ENCODE results near the gene FNBP1.
"Not testable (repeated sequence)": the region's sequence is repeated elsewhere in the genome, so short reads cannot be mapped to it uniquely, and the experiment has no call there.

FNBP1 gene

DNA sequence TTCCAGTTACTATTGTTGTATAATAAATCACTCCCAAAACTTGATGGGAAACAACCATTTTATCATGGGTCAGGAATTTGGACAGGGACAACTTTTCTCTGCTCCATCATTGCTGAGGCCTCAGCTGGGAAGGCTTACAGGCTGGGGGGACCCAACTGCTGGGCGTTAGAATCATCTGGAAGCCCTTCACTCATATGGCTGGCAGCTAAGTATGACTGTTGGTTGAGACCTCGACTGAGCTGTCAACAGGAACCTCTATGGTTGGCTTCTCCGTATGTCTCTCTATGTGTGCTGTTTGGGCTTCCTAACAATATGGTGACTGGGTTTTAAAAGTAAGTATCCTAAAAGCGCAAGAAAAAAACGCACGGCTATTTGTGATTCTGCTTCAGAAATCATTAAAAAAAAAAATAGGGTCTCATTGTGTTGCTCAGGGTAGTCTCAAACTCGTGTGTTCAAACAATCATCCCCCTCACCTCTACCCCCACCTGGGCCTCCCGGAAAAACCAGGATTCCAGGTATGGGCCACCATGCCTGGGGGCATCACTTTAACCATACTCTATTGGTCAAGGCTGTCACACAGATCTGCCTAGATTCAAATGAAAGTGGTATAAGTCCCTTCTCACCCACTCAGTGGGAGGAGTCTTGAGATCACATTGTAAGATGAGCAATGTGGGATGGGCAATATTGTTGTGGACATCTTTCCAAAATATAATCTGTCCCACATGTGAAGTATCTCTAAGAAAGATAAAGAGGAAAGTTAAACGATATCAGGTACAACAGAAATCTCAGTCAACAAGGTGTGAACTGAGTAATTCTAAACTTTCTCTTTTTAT lies 15.2 kb downstream of the FNBP1 start:
- TF ChIP-seq, protein P1, sequence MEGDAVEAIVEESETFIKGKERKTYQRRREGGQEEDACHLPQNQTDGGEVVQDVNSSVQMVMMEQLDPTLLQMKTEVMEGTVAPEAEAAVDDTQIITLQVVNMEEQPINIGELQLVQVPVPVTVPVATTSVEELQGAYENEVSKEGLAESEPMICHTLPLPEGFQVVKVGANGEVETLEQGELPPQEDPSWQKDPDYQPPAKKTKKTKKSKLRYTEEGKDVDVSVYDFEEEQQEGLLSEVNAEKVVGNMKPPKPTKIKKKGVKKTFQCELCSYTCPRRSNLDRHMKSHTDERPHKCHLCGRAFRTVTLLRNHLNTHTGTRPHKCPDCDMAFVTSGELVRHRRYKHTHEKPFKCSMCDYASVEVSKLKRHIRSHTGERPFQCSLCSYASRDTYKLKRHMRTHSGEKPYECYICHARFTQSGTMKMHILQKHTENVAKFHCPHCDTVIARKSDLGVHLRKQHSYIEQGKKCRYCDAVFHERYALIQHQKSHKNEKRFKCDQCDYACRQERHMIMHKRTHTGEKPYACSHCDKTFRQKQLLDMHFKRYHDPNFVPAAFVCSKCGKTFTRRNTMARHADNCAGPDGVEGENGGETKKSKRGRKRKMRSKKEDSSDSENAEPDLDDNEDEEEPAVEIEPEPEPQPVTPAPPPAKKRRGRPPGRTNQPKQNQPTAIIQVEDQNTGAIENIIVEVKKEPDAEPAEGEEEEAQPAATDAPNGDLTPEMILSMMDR (conservative IDR thresholded peaks at IDR 0.05; ENCODE audit: low read depth, low read length): no peak
- no peak overlapping the region for H3K4me3 ChIP-seq (ENCODE audit: low read length)
- DNase-seq (ENCODE audit: low read depth): no peak

DNA sequence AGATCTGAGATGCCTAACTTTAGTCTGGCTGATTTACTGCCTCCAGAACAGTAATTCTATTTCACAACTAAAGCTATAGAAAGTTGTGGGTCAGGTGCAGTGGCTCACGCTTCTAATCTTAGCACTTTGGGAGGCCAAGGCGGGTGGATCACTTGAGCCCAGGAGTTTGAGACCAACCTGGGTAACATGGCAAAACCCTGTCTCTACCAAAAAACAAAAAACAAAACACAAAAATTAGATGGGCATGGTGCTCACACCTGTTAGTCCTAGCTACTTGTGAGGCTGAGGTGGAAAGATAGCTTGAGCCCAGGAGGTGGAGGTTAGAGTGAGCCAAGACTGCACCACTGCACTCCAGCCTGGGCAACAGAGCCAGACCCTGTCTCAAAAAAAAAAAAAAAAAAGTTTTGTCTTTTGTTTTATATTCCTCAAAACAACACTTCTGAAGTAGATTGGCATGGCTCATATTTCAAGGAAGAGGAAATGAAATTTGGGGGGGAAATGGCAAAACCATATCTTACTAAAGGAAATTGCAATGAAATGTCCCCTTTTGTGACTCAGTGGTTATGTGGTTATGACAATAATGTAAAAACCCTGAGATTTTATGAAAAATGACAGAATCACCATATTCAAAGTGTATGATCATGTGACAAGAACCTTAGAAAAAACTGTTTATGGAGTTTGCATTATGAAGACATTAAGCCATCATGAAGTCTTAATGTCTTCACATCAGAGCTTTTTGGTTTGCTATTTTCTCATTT lies 16.2 kb downstream of the FNBP1 start:
- DNase-seq (ENCODE audit: low read depth): no peak
- no peak overlapping the region for H3K4me3 ChIP-seq (ENCODE audit: low read length)
- TF ChIP-seq, protein P1 (conservative IDR thresholded peaks at IDR 0.05; ENCODE audit: low read depth, low read length): no peak

DNA sequence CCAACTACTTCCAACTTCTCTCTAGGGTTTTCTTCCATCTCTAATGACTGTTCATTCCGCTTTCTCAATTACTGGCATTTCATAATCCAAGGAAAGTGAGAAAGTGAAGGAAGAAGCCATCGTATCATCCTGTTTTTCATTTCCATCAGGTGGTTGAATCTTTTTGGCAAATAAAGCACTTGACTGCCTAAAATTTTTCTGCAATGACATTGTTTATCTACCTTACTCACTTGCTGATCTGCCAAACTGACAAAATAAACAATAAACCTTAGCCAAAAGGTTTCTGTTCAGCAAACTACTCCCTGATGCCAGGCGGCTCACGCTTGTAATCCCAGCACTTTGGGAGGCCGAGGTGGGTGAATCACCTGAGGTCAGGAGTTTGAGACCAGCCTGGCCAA lies 18.4 kb downstream of the FNBP1 start:
- no peak for DNase-seq (ENCODE audit: low read depth)
- TF ChIP-seq, protein P1 (conservative IDR thresholded peaks at IDR 0.05; ENCODE audit: low read depth, low read length): no peak
- H3K4me3 ChIP-seq (ENCODE audit: low read length): no peak overlapping the region

DNA sequence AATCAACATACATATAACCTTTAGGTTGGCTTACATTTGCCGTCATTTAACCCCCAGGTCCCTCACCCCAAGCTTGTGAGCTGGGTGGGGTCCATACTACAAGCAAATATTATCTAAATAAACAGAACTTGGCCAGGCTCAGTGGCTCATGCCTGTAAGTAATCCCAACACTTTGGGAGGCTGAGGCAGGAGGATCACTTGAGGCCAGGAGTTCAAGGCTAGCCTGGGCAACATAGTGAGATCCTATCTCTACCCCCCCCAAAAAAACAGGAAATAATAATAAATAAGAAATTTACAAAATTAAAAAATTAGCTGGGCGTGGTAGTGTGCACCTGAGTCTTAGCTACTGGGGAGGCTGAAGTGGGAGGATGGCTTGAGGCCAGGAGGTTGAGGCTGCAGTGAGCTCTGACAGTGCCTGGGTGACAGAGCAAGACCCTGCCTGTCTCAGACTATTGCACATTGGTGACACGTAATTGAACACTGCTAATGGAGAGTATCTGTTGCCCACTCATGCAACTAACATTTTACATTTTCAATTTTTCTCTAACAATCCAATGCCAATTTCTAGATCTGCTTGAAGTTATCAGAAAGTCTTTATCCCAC lies 18.9 kb downstream of the FNBP1 start:
- no peak overlapping the region for H3K4me3 ChIP-seq (ENCODE audit: low read length)
- no peak for DNase-seq (ENCODE audit: low read depth)
- TF ChIP-seq, protein P1 (conservative IDR thresholded peaks at IDR 0.05; ENCODE audit: low read depth, low read length): no peak

DNA sequence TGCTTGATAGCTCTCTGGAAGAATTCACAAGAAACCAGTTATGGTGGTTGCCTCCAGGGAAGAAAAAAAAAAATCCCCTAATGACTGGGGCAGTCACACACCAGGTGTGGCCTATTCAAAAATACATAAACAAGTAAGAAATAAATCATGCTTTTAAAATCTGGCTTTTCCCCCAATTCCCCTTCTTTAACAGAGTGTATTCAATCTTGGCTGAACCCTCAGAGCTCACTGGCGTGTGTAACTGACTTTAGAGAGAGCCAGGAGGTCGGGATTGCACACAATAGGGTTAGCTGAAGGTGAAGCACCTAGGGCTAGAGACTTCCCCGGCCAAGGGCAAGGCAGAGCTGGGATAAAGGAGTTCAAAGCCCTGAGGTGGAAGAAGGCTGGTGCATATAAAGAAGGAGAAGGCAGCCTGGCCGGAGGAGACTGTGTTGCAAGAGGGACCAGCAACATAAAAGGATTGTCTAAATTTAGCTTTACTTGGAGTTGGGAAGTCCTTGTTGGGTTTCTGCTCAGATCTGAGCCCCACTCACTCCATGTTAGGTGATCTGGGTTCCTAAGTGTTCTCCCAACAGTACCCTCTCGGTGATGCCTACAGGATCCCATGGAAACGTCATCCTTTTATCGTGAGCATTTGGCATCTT lies 19.7 kb downstream of the FNBP1 start:
- TF ChIP-seq, protein P1 (conservative IDR thresholded peaks at IDR 0.05; ENCODE audit: low read depth, low read length): no peak
- no peak overlapping the region for H3K4me3 ChIP-seq (ENCODE audit: low read length)
- no peak for DNase-seq (ENCODE audit: low read depth)

DNA sequence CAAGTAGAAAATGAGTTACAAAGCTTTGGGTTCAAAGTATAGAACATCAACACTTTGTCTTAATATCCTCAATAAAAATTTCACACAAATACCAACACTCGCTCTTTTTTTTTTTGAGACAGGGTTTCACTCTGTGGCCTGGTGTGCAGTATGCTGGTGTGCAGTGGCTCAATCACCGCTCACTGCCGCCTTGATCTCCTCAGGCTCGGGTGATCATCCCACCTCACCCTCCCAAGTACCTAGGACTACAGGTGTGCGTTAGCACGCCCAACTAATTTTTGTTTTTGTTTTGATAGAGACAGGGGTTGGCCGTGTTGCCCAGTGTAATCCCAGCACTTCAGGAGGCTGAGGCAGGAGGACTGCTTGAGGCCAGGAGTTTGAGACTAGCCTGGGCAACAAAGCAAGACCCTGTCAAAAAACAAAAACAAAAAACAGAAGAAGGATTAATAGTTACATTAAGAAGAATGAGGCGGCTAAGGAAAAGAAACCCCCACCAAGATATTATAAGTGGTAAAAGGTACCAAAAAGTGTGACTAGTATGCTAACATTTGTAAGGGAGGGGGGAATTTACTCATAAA lies 20.3 kb downstream of the FNBP1 start:
- TF ChIP-seq, protein P1 (conservative IDR thresholded peaks at IDR 0.05; ENCODE audit: low read depth, low read length): no peak
- no peak overlapping the region for H3K4me3 ChIP-seq (ENCODE audit: low read length)
- DNase-seq (ENCODE audit: low read depth): no peak

- not testable (repeated sequence) for DNase-seq (ENCODE audit: low read depth); H3K4me3 ChIP-seq (ENCODE audit: low read length)
These were observed 21.1 kb downstream of the FNBP1 start for GRCh38 chr9:130021842-130022241.
